HepG2 (cell line): ENCODE measurements around the gene ST3GAL2. TPM values are rescaled to one million over a fixed set of nuclear protein-coding genes. Genes with fewer than 3 reads are reported as not detected.

Source experiments
- ELK4 ChIP-seq: sonication (generic); formaldehyde crosslinking; IDR thresholded peaks from 2 replicates; pipeline ENCODE4 v1.9.0; 2021; ENCODE audit warnings: missing genetic modification reagents, borderline replicate concordance
- HNF1A ChIP-seq, 2 experiments: sonication (generic) in 1 of 2; formaldehyde crosslinking in 1 of 2; IDR thresholded peaks; 2 replicates each; pipeline versions ENCODE4 v1.4.0 to v1.6.1; 2016 to 2020; ENCODE audit warnings: borderline replicate concordance in 1 of 2, low read depth in 1 of 2, mild to moderate bottlenecking in 1 of 2, missing genetic modification reagents in 1 of 2
- KMT2B ChIP-seq: IDR thresholded peaks from 2 replicates; pipeline ENCODE4 v1.6.1; 2016; ENCODE audit warnings: missing genetic modification reagents, missing compliant biosample characterization
- SMC3 ChIP-seq: IDR thresholded peaks from 2 replicates; pipeline ENCODE4 v1.6.1; 2011; ENCODE audit warnings: low read length, improper control_type of control experiment
- SNAPC4 ChIP-seq: sonication (generic); formaldehyde crosslinking; IDR thresholded peaks from 2 replicates; pipeline ENCODE4 v1.4.0; 2020; ENCODE audit warnings: mild to moderate bottlenecking, missing genetic modification reagents
- ZNF550 ChIP-seq: sonication (generic); formaldehyde crosslinking; IDR thresholded peaks from 2 replicates; pipeline ENCODE4 v1.4.0; 2020; ENCODE audit warnings: mild to moderate bottlenecking, missing genetic modification reagents, borderline replicate concordance
- polyA plus RNA-seq, 8 experiments: library from polyadenylated mRNA; depleted of rRNA in 3 of 8; stranded (reverse) in 7 of 8; unstranded in 1 of 8; fragments of >200 nt; fragmentation: Illumina TruSeq in 4 of 8; extraction: Trizol in 4 of 8; gene quantifications; 2 replicates each; pipeline versions ENCODE4 v1.2.1 to v1.2.3, GENCODE V29; 2011 to 2016; ENCODE audit warnings: low read depth in 4 of 8, missing spikeins in 1 of 8, mixed read lengths in 1 of 8; ENCODE audit not compliant: insufficient read depth in 1 of 8
- total RNA-seq, 5 experiments: library from RNA; depleted of rRNA; stranded (reverse); fragments of >200 nt; fragmentation: Illumina TruSeq; extraction: Trizol; gene quantifications; 2 replicates each; pipeline ENCODE4 v1.2.3, GENCODE V29; 2016; ENCODE audit warnings: low read depth in 1 of 5

The ST3GAL2 gene
- total and polyA plus RNA-seq, 2 of the 13 experiments (the other 11 are each of a cell fraction or from before 2014, with no cell fraction given), result 16.3 to 24.9 TPM

- TF ChIP-seq HNF1A (IDR thresholded peaks at IDR 0.05; ENCODE audit: low read depth) (peak; percentile 86), HNF1A (CRISPR knock-in tag; IDR thresholded peaks at IDR 0.05; ENCODE audit: borderline replicate concordance) (peak; percentile 91; the same call in 1 of the 2 replicates), SMC3 (no peak), SNAPC4 (CRISPR knock-in tag) (no peak; the same call in 1 of the 2 replicates), ZNF550 (CRISPR knock-in tag) (peak; percentile 70; the same call in 1 of the 2 replicates), ELK4 (CRISPR knock-in tag) (peak; percentile 82), KMT2B (CRISPR knock-in tag) (peak; percentile 80)
Measured at GRCh38 chr16:70454222-70455034, 15.5 kb upstream of the ST3GAL2 start, which contains the start of gene FCSK (continued).
